Measurements from ENCODE around the gene ITGB2.
A peak's percentile ranks its signal among the peaks of the same experiment; 100 is the strongest.
"Not testable (repeated sequence)": the region's sequence is repeated elsewhere in the genome, so short reads cannot be mapped to it uniquely, and the experiment has no call there.

The ITGB2 gene

GRCh38 chr21:44884097-44884496 lies 36.6 kb downstream of the ITGB2 start:
- no peak for DNase-seq (ENCODE audit: low read depth)

GRCh38 chr21:44883250-44883649 lies 37.4 kb downstream of the ITGB2 start:
- DNase-seq (ENCODE audit: low read depth) = no peak

- peak; percentile 78 for DNase-seq (ENCODE audit: low read depth)
These were observed 39.4 kb downstream of the ITGB2 start for GRCh38 chr21:44881198-44881872.

- DNase-seq (ENCODE audit: low read depth) = peak; percentile 62
These were observed 40.1 kb downstream of the ITGB2 start for GRCh38 chr21:44880405-44881197.

GRCh38 chr21:44879238-44879637 lies 41.5 kb downstream of the ITGB2 start:
- DNase-seq (ENCODE audit: low read depth) = not testable (repeated sequence)

GRCh38 chr21:44878053-44878982 lies 42.4 kb downstream of the ITGB2 start:
- DNase-seq (ENCODE audit: low read depth) = no peak

- no peak for DNase-seq (ENCODE audit: low read depth)
These were observed 43.7 kb downstream of the ITGB2 start for GRCh38 chr21:44876849-44877575.

- DNase-seq (ENCODE audit: low read depth) = peak; percentile 58
These were observed 45.4 kb downstream of the ITGB2 start for GRCh38 chr21:44875316-44875700.

- DNase-seq (ENCODE audit: low read depth) = no peak
These were observed 46.0 kb downstream of the ITGB2 start for GRCh38 chr21:44874497-44875315.

GRCh38 chr21:44874240-44874496 lies 46.5 kb downstream of the ITGB2 start:
- DNase-seq (ENCODE audit: low read depth) = no peak

GRCh38 chr21:44873356-44874239 lies 47.1 kb downstream of the ITGB2 start, which contains the start of gene PTTG1IP:
PTTG1IP (minus strand) TSS chr21:44873690; CDS start chr21:44873616, 74 bp downstream.
- peak; percentile 97 for DNase-seq (ENCODE audit: low read depth)

GRCh38 chr21:44872649-44873355 lies 47.9 kb downstream of the ITGB2 start:
- DNase-seq (ENCODE audit: low read depth) = peak; percentile 55

GRCh38 chr21:44872323-44872648 lies 48.4 kb downstream of the ITGB2 start:
- DNase-seq (ENCODE audit: low read depth) = no peak

- peak; percentile 80 for DNase-seq (ENCODE audit: low read depth)
These were observed 49.0 kb downstream of the ITGB2 start for GRCh38 chr21:44871576-44872269.

GRCh38 chr21:44870748-44871495 lies 49.8 kb downstream of the ITGB2 start:
- peak; percentile 17 for DNase-seq (ENCODE audit: low read depth)

GRCh38 chr21:44869781-44870747 lies 50.6 kb downstream of the ITGB2 start:
- DNase-seq (ENCODE audit: low read depth) = peak; percentile 97

- no peak for DNase-seq (ENCODE audit: low read depth)
These were observed 52.0 kb downstream of the ITGB2 start for GRCh38 chr21:44868707-44869106.

Measured in EH (cell line).